NCI-H510A (cell line): ENCODE measurements around the gene STK32C.
A peak's percentile ranks its signal among the peaks of the same experiment; 100 is the strongest.
"Not testable (repeated sequence)": the region's sequence is repeated elsewhere in the genome, so short reads cannot be mapped to it uniquely, and the experiment has no call there.

Source experiments
- DNase-seq: peaks from one replicate; lab custom pipeline; 2025; lab: John Stamatoyannopoulos, UW

The STK32C gene

GRCh38 chr10:132301371-132302330, 6.1 kb downstream of the STK32C start:
- DNase-seq: no peak

- no peak for DNase-seq
Observed at GRCh38 chr10:132300582-132300981, 7.2 kb downstream of the STK32C start.

- DNase-seq: no peak
Observed at GRCh38 chr10:132299371-132300336, 8.1 kb downstream of the STK32C start.

- DNase-seq: no peak
Observed at GRCh38 chr10:132298038-132298881, 9.5 kb downstream of the STK32C start.

DNA sequence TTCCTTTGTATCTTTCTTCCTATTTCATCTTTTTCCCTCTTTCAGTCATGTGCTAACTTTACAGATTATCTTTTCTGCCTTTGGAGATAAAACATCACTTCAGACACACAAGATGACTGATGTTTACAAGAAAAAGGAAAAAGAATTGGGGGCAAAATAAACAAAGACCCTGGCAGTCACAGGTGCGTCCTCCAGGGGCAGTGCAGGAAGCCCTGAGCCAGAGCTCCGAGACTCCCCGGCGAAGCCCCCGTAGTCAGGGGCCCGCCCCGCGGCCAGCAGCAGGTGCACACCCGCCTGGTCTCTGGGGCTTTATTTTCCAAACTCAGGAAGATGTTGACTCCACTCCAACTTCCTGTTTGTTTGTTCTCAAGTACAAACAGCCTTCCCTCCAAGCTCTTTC, 10.2 kb downstream of the STK32C start:
- no peak for DNase-seq

DNA sequence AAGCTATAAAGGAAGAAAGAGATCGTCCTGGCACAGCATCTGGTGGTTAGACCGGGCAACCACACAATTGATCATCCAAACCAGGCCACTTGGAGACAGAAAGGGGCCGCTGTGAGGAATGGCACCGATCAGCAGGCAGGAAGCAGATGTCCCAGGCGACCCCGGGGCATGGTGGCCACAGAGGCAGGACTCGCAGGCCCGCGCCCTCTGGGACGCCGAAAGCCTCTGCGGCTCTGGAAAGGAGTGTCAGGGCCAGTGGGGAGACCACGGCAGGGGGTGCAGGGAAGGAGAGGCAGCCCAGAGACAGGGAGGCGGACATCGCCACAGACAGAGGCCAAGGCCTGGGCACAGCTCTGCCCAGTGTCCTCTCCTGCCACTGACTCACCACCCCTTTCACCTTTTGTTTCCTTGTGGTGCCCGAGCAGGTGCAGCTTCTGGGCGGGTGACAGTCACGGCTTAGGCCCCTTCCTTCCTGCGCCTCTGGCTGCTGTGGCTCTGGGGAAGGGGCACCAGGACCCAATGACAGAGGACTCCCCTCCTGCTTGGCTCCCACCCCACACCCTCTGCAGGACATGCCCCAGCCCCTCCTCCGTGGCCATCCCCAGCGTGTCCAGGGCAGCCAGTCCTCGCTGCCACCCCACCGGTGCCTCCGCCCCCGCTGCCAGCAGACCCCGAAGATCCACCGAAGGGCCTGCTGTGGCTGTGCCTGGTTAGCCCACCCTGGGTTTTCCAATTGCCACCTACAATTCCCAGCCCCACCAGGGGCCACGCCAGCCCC, 10.9 kb downstream of the STK32C start:
- no peak for DNase-seq

GRCh38 chr10:132295481-132295880, 12.3 kb downstream of the STK32C start:
- DNase-seq: not testable (repeated sequence)

GRCh38 chr10:132294561-132295318, 13.0 kb downstream of the STK32C start:
- DNase-seq: peak; percentile 43

DNA sequence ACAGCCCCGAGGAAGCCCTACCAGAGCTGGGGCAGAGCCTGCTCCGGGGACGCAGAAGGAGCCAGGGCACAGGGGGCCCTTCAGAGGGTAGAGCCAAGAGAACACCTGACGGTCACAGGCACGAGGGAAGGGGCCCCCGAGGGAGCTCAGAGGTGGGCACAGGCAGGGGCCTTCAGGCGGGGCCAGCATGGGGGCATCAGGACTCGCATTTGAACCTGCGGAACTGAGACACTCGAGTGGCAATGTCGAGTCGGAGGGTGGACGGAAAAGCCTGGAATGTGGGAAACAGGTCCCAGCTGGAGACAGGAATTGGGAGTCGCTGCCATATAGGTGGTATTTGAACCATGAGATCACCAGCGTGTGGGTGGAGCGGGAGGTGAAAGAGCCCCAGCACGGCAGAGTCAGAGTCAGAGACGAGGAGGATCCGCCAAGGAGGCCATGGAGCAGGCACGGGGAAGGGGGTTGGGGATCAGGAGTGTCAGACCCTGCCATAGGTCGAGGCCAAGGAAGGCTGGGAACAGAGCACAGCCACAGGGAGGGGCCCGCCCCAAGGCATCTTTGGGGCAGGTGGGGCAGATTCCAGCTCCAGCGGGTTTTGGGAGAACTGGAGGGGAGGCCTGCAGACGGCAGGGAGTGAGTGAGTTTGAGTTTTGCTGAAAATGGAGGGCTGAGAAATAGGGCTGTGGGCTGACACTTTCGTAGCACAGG, 13.8 kb downstream of the STK32C start:
- DNase-seq: no peak

GRCh38 chr10:132293201-132293812, 14.4 kb downstream of the STK32C start:
- no peak for DNase-seq

GRCh38 chr10:132292287-132293200, 15.2 kb downstream of the STK32C start:
- DNase-seq: no peak

- no peak for DNase-seq
Observed at GRCh38 chr10:132291826-132292225, 15.9 kb downstream of the STK32C start.

- DNase-seq: no peak
Observed at GRCh38 chr10:132290631-132291030, 17.1 kb downstream of the STK32C start.

- DNase-seq: no peak
Observed at GRCh38 chr10:132289439-132289838, 18.3 kb downstream of the STK32C start.

- no peak for DNase-seq
Observed at GRCh38 chr10:132283604-132284382, 24.0 kb downstream of the STK32C start.

GRCh38 chr10:132282667-132283603, 24.8 kb downstream of the STK32C start:
- DNase-seq: peak; percentile 49
